NT2/D1 (cell line): ENCODE data around the gene FHOD1.

Experiments used
- DNase-seq: peaks from one replicate; pipeline ENCODE4 v3.0.0-alpha.2; 2011; ENCODE audit warnings: low read depth, low spot score
- H3K27me3 ChIP-seq: 2 replicates; pipeline ENCODE4 v1.6.0; 2011; ENCODE audit warnings: mild to moderate bottlenecking; ENCODE audit not compliant: insufficient read length, insufficient read depth
- H3K36me3 ChIP-seq: 2 replicates; pipeline ENCODE4 v1.6.1; 2011; ENCODE audit warnings: mild to moderate bottlenecking, low read length, mixed read lengths; ENCODE audit not compliant: insufficient read depth, insufficient read length
- H3K4me1 ChIP-seq: 2 replicates; pipeline ENCODE4 v1.5.1; 2011; ENCODE audit not compliant: insufficient read depth, insufficient read length
- H3K4me3 ChIP-seq: 2 replicates; pipeline ENCODE4 v1.5.1; 2011; ENCODE audit warnings: low read depth; ENCODE audit not compliant: insufficient read length
- H3K9ac ChIP-seq: 2 replicates; pipeline ENCODE4 v1.6.0; 2011; ENCODE audit warnings: low read depth; ENCODE audit not compliant: insufficient read length
- H3K9me3 ChIP-seq: 2 replicates; pipeline ENCODE4 v1.5.1; 2011; ENCODE audit warnings: mild to moderate bottlenecking, low read length; ENCODE audit not compliant: insufficient read depth
- SUZ12 ChIP-seq: IDR thresholded peaks from 2 replicates; pipeline ENCODE4 v1.6.1; 2011; ENCODE audit not compliant: insufficient read length, insufficient read depth; ENCODE audit errors: extremely low read depth
- YY1 ChIP-seq: IDR thresholded peaks from 2 replicates; pipeline ENCODE4 v1.6.1; 2011; ENCODE audit not compliant: insufficient read length, insufficient read depth
- ZNF274 ChIP-seq: IDR thresholded peaks from 2 replicates; pipeline ENCODE4 v1.6.1; 2011; ENCODE audit warnings: mild to moderate bottlenecking, low read depth, low read length

Gene FHOD1

GRCh38 chr16:67271446-67271845 is 24.2 kb upstream of the FHOD1 start:
- H3K4me3 ChIP-seq: no peak overlapping the region
- no peaks in the 10 kb centered on the region for H3K9me3 ChIP-seq
- H3K27me3 ChIP-seq: no peaks in the 10 kb centered on the region
- peaks cover 21% of the 10 kb centered on the region for H3K36me3 ChIP-seq
- H3K4me1 ChIP-seq: no peaks in the 10 kb centered on the region
- no peak overlapping the region for H3K9ac ChIP-seq
- no peak for DNase-seq
- no peak for TF ChIP-seq YY1
- no peak for TF ChIP-seq ZNF274
- TF ChIP-seq SUZ12: no peak

- H3K36me3 ChIP-seq: peaks cover 15% of the 10 kb centered on the region
- no peaks in the 10 kb centered on the region for H3K9me3 ChIP-seq
- TF ChIP-seq SUZ12 (no peak), ZNF274 (no peak), YY1 (no peak)
- no peaks in the 10 kb centered on the region for H3K27me3 ChIP-seq
- H3K4me3 ChIP-seq: no peak overlapping the region
- no peak for DNase-seq
- no peak overlapping the region for H3K9ac ChIP-seq
- H3K4me1 ChIP-seq: no peaks in the 10 kb centered on the region
These were observed 23.7 kb upstream of the FHOD1 start for GRCh38 chr16:67270931-67271338.

GRCh38 chr16:67269766-67270165 is 22.5 kb upstream of the FHOD1 start:
- no peak for TF ChIP-seq ZNF274
- no peak for TF ChIP-seq YY1
- TF ChIP-seq SUZ12: no peak
- no peak overlapping the region for H3K9ac ChIP-seq
- no peaks in the 10 kb centered on the region for H3K9me3 ChIP-seq
- peaks cover 9% of the 10 kb centered on the region for H3K36me3 ChIP-seq
- H3K4me1 ChIP-seq: no peaks in the 10 kb centered on the region
- no peaks in the 10 kb centered on the region for H3K27me3 ChIP-seq
- no peak for DNase-seq
- no peak overlapping the region for H3K4me3 ChIP-seq

GRCh38 chr16:67268136-67268579 is 20.9 kb upstream of the FHOD1 start:
- peaks cover 6% of the 10 kb centered on the region for H3K36me3 ChIP-seq
- no peaks in the 10 kb centered on the region for H3K9me3 ChIP-seq
- H3K4me3 ChIP-seq: no peak overlapping the region
- DNase-seq: no peak
- H3K9ac ChIP-seq: no peak overlapping the region
- TF ChIP-seq SUZ12 (no peak), YY1 (no peak), ZNF274 (no peak)
- H3K27me3 ChIP-seq: no peaks in the 10 kb centered on the region
- no peaks in the 10 kb centered on the region for H3K4me1 ChIP-seq

GRCh38 chr16:67265834-67266233 is 18.6 kb upstream of the FHOD1 start:
- no peaks in the 10 kb centered on the region for H3K36me3 ChIP-seq
- H3K4me3 ChIP-seq: no peak overlapping the region
- TF ChIP-seq YY1 (no peak), SUZ12 (no peak), ZNF274 (no peak)
- H3K4me1 ChIP-seq: no peaks in the 10 kb centered on the region
- no peak for DNase-seq
- no peak overlapping the region for H3K9ac ChIP-seq
- H3K9me3 ChIP-seq: no peaks in the 10 kb centered on the region
- no peaks in the 10 kb centered on the region for H3K27me3 ChIP-seq

- TF ChIP-seq SUZ12 (no peak), YY1 (no peak), ZNF274 (no peak)
- H3K9me3 ChIP-seq: no peaks in the 10 kb centered on the region
- DNase-seq: no peak
These were observed 17.6 kb upstream of the FHOD1 start for GRCh38 chr16:67264866-67265265.

GRCh38 chr16:67264277-67264676 is 17.0 kb upstream of the FHOD1 start:
- TF ChIP-seq SUZ12 (no peak), ZNF274 (no peak), YY1 (no peak)
- Histone ChIP-seq H3K9me3 (no peaks in the 10 kb centered on the region), H3K4me3 (no peak overlapping the region), H3K27me3 (no peaks in the 10 kb centered on the region), H3K9ac (no peak overlapping the region), H3K36me3 (no peaks in the 10 kb centered on the region), H3K4me1 (no peaks in the 10 kb centered on the region)
- no peak for DNase-seq

More at GRCh38 chr16:67264866-67265265, 17.6 kb upstream of the FHOD1 start:
- Histone ChIP-seq H3K9ac (no peak overlapping the region), H3K27me3 (no peaks in the 10 kb centered on the region), H3K36me3 (no peaks in the 10 kb centered on the region), H3K4me3 (no peak overlapping the region), H3K4me1 (no peaks in the 10 kb centered on the region)
